ENCODE measurements around the gene AJUBA.
A peak's percentile ranks its signal among the peaks of the same experiment; 100 is the strongest.
"Not testable (repeated sequence)": the region's sequence is repeated elsewhere in the genome, so short reads cannot be mapped to it uniquely, and the experiment has no call there.

The AJUBA gene

GRCh38 chr14:22982477-22983245, at the start of gene AJUBA:
TSS of gene AJUBA (minus strand) at chr14:22982551. CDS start at chr14:22982266, 285 bp downstream.
- DNase-seq, result peak; percentile 86

GRCh38 chr14:23030936-23031335, 48.6 kb upstream of the AJUBA start:
- no peak for DNase-seq

GRCh38 chr14:23028799-23029198, 46.4 kb upstream of the AJUBA start:
- no peak for DNase-seq

GRCh38 chr14:23025151-23025814, 42.9 kb upstream of the AJUBA start:
- no peak for DNase-seq

DNA sequence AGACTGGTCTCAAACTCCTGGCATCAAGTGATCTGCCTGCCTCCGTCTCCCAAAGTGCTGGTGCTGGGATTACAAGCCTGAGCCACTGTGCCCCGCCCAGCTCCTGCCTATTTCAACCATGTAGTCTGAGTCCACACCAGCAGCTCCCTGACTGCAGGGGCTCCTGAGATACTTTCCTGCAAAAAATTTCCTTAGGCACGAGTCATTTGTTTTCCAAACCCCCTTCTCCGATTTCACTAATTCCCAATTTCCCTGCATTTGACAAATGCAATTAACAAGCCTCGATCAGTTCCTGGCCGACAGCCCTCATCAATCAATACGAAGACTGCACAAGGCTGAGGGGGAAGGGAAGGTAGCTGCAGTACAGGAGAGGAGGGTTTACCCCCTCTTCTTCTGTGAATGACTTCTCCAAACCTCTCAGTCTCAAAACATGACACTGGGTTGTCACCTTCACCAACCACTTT, 42.3 kb upstream of the AJUBA start:
- no peak for DNase-seq

DNA sequence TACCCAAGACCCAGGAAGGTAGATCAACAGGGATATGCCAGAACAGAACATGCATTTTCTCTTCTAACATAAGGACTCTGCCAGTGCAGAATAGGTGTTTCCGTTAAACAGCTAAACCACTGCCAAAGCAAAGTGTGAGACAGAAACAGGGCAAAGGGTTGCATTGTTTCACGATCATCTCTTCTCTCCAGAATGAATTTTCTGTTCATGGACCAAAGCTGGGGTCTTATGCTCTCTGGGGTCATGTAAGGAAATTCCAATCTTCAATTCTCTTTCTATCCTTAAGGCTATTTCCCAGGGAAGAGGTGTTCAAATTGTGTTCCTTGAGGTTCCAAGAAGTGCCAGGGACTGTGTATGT, 41.4 kb upstream of the AJUBA start:
- DNase-seq, result no peak

DNA sequence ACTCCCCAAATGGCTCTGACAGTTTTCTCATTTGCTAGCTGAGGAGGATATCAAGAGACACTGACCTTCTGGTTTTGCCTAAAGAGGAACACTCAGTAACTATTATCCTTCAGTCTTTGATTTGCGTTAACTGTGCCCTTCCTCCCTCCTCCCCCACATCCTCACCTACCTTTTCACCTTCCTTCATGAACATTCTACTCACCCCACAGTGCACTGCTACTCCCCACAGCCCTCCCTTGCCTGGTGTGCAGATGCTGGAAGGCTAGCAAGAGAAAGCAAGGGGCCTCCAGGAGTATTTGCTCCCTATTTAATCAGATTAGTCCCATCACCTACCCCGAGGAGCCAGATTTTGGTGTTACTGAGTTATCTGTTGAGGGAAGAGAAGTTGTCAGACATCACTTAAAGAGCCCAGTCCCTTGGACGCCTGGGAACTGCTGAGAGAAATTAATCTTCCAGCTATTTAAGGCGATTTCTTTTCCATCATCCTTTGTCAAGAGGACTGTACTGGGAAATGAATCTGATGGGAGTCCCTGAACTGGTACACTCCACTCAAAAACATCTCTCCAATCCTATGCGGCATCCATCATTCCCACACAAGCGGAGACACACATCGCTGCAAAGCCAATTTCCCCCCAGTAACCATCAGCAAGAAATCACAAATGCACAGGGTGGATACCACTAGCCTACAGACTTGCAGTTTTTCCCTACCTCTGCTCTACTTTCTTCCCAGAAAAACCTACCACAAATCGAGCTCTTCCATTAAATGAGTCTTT, 40.9 kb upstream of the AJUBA start:
- no peak for DNase-seq

GRCh38 chr14:23021889-23022442, 39.6 kb upstream of the AJUBA start:
- DNase-seq, result no peak

DNA sequence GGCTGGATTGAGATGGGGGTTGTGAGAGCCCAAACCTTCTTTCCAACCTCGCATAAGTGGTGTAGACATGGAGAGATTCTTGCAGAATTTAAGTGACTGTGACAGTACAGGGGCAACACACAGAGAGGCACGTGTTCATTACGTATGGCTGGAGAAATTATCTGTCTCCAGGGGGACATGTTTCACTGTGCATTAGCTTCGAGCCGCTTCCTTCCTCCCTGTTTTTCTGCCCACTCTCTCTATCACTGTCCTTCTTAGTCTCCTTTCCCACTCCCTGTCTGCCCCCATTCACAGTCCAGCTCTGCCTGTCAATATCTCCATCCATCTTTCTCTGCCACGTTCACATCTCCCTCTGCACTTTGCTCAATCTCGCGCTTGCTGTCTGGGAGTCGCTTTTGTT, 39.1 kb upstream of the AJUBA start:
- no peak for DNase-seq

DNA sequence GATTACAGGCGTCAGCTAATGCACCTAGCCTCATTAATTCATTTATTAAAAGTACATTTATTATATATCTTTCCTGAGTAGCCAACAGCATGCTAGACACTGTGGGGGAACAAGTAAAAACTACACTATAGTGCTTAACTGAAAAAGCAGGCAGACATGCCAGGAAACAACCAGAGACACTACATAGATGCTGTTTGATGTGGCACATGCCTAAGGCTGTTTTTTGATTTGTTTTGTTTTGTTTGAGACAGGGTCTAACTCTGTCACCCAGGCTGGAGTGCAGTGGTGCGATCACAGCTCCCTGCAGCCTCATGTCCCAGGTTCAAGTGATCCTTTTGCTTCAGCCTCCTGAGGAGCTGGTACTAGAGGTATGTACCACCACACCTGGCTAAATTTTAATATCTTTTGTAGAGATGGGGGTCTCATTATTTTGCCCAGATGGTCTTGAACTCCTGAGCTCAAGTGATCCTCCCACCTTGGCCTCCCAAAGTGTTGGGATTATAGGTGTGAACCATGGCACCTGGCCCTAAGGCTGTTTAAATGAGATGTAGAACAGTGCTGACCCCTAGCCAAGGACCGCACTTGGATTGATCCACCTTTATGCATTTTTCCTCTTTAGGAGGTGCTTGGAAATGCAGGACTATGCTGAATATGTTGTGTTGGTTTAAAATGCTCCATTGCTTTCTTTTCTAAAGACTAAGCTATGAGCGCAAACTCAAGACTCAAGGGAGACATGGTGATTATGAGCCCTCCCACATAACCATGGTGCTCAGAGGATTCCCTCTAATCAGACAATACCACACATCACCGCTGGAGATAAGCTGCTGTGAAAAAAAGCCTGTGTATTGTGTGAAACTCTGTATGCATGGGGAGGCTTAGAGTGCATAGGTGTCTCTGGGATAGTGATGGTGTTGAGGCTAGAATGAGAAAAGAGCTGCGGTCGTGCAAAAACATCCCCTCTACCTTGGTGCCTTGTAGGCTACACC, 38.1 kb upstream of the AJUBA start:
- no peak for DNase-seq

DNA sequence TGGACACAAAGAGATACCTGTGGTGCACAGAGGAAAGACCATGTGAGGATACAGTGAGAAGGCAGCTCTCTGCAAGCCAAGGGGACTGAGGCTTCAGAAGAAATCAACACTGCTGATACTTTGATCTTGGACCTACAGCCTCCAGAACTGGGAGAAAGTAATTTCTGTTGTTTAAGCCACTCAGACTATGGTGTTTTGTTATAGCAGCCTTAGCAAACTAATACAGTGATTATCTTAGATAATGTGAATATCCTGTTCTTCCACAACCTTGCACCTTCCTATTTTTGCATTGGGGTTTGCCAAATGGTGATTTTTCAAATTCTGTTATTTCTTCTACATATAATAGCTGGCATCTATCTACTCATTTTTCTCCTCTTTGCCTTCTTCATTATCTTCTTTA, 35.8 kb upstream of the AJUBA start:
- DNase-seq, result no peak

GRCh38 chr14:23017091-23017490, 34.7 kb upstream of the AJUBA start:
- no peak for DNase-seq

DNA sequence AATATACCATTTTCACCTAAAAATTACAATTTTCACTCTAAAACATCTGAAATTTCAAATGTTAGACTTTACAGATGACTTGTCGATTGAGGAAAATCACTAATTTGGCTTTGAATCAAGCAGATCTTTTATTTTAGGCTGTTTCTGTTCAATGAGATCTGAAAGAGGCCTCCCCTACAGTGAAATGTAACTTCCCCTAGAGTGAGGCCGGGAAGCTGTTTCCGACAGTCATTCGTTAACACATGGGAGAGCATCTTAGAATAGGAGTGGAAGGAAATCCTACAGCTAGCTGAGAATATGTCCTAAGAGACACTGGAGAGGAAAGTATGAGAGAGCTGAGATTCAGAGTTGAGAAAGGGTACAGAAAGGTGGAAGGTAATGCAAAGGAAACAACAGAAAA, 33.3 kb upstream of the AJUBA start:
- no peak for DNase-seq

GRCh38 chr14:23013749-23014054, 31.4 kb upstream of the AJUBA start:
- DNase-seq, result not testable (repeated sequence)

GRCh38 chr14:23013054-23013748, 30.9 kb upstream of the AJUBA start:
- DNase-seq, result no peak

GRCh38 chr14:23009939-23010726, 27.8 kb upstream of the AJUBA start, which contains the start of gene C14orf93:
TSS of gene C14orf93 (minus strand) at chr14:23010143. CDS start at chr14:22999023, 11,120 bp downstream.
- peak; percentile 88 for DNase-seq

- peak; percentile 80 for DNase-seq
Measured at GRCh38 chr14:23009483-23009938, 27.2 kb upstream of the AJUBA start.

DNA sequence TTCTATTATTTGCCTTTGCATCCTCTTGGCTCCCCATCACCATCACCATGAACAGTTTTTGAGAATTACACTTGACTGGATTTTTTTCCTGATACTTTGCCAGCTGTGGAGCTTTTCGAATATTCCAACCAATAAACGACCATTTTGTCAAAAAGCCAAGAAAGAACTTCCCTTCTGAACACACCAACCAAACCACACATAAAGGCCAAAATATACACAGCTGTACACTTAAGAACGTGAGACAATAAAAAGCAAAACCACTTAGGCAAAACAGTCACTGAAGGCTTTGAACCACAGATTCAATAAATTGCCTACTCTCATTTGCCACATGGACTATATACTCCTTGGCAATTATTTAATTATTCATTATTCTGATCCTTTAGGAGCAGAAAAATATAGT, 26.5 kb upstream of the AJUBA start:
- DNase-seq, result peak; percentile 98

DNA sequence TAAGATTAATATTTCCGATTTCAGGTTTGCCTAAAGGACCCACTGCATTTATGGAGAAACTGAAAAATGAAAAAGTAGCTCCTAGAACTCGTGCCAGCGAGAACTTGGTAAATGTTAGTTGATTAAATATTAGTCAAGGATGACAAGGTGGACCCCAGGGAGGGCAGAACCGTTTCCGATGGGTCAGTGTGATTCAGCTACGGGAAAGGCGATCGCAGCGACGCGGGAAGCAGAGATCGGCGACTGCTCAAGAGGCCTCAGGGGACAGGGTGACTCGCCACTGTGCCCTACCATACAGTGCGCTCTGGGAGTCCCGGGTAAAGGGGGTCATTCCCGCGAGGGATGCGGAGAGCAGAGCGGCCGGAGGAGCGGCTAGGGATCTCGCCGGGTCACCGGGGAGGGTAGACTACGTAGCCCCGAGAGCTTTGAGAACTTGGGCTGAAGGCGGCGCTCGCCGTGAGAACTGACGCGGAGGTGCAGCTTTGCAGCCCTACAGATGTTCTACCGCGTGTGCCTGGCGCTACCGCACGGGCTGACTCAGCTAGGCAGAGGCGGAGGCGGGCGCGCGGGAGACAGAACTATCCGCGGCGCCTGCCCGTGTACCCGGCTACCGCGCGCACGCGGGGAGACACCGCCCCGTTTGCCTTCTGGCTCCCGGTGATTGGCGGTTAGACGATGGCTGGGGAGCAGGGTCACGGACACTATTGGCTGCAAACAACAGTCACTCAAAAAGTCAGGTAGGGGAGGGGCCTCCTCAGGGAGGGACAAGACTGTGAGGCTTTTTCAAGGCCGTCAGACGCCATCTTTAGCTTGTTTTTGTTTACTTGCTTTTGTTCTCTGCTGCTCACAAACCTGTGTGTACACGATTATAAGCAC, 24.4 kb upstream of the AJUBA start:
- DNase-seq, result peak; percentile 100

DNA sequence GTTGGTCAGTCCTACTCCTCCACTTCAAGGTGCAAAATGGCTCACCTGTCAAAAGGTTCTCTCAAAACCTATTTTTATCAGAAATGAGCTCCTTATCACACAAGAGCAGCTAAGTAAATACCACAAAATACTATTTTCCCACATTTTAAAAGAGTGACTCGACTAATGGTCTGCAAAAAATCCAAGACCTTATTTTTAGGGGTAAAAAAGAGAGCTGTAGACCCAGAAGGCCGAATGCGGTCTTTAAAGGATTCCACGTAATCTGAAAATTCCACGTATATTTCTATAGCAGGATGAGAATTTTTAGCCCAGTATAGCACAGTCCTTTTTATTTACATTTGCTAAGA, 23.8 kb upstream of the AJUBA start:
- DNase-seq, result peak; percentile 61
